ENCODE measurements around the gene CCDC146.
"Not testable (repeated sequence)": the region's sequence is repeated elsewhere in the genome, so short reads cannot be mapped to it uniquely, and the experiment has no call there.

CCDC146 gene

GRCh38 chr7:77200542-77200941 is 78.1 kb downstream of the CCDC146 start:
- Histone ChIP-seq H3K27me3 (peaks cover 0 to 8% (median 0%) of the 10 kb centered on the region in 11 experiments; a peak in 4 of 22 replicates), H3K4me1 (peaks cover 5 to 59% (median 14%) of the 10 kb centered on the region in 10 experiments), H3K9ac (peak overlapping the region in 3 of 11 experiments; percentile 17 to 69 (median 66); a peak in 4 of 22 replicates), H3K4me2 (peak overlapping the region in 6 of 11 experiments; percentile 31 to 97 (median 78); a peak in 12 of 22 replicates), H3K27ac (peak overlapping the region in 6 of 11 experiments; percentile 0 to 63 (median 49); a peak in 9 of 22 replicates), H4K20me1 (no peaks in the 10 kb centered on the region), H3K9me3 (replicated peaks in 1 of 11) (no peaks in the 10 kb centered on the region), H3K36me3 (peaks cover 0 to 4% (median 0%) of the 10 kb centered on the region in 11 experiments; a peak in 1 of 22 replicates), H3K4me3 (peak overlapping the region in 2 of 10 experiments; percentile 50 to 58; a peak in 2 of 20 replicates)
- TF ChIP-seq Cebpa-rat (IDR thresholded peaks at IDR 0.05): no peak

- H3K9ac ChIP-seq: no peak overlapping the region
- peaks cover 0 to 8% (median 0%) of the 10 kb centered on the region in 11 experiments; a peak in 4 of 22 replicates for H3K27me3 ChIP-seq
- H3K4me1 ChIP-seq: peaks cover 5 to 40% (median 14%) of the 10 kb centered on the region in 10 experiments
- no peaks in the 10 kb centered on the region for H3K36me3 ChIP-seq
- H4K20me1 ChIP-seq: no peaks in the 10 kb centered on the region
- H3K27ac ChIP-seq: no peak overlapping the region
- no peak overlapping the region for H3K4me3 ChIP-seq
- no peak overlapping the region for H3K4me2 ChIP-seq
- H3K9me3 ChIP-seq (replicated peaks in 1 of 11): peaks cover 0 to 3% (median 0%) of the 10 kb centered on the region in 11 experiments; a peak in 3 of 22 replicates
- no peak for TF ChIP-seq Cebpa-rat (IDR thresholded peaks at IDR 0.05)
Measured at GRCh38 chr7:77202481-77202976, 80.1 kb downstream of the CCDC146 start.

- H3K27ac ChIP-seq: no peak overlapping the region
- H3K9me3 ChIP-seq (replicated peaks in 1 of 11): peaks cover 21 to 34% (median 31%) of the 10 kb centered on the region in 11 experiments
- H4K20me1 ChIP-seq: no peaks in the 10 kb centered on the region
- no peak for TF ChIP-seq Cebpa-rat (IDR thresholded peaks at IDR 0.05)
- H3K4me3 ChIP-seq: no peak overlapping the region
- no peak overlapping the region for H3K4me2 ChIP-seq
- peaks cover 0 to 23% (median 0%) of the 10 kb centered on the region in 10 experiments; a peak in 5 of 20 replicates for H3K4me1 ChIP-seq
- H3K27me3 ChIP-seq: no peaks in the 10 kb centered on the region
- peaks cover 0 to 22% (median 13%) of the 10 kb centered on the region in 11 experiments; a peak in 18 of 22 replicates for H3K36me3 ChIP-seq
- no peak overlapping the region for H3K9ac ChIP-seq
Measured at GRCh38 chr7:77205706-77206105, 83.3 kb downstream of the CCDC146 start.

- peak overlapping the region in 4 of 11 experiments; percentile 39 to 68 (median 50); a peak in 7 of 22 replicates for H3K27ac ChIP-seq
- H3K4me3 ChIP-seq: peak overlapping the region in 1 of 10 experiments; percentile 27; a peak in 1 of 20 replicates
- peak overlapping the region in 3 of 11 experiments; percentile 13 to 66 (median 57); a peak in 5 of 22 replicates for H3K4me2 ChIP-seq
- TF ChIP-seq Cebpa-rat (IDR thresholded peaks at IDR 0.05): no peak
- H3K27me3 ChIP-seq: no peaks in the 10 kb centered on the region
- no peak overlapping the region for H3K9ac ChIP-seq
- H3K4me1 ChIP-seq: peaks cover 0 to 16% (median 0%) of the 10 kb centered on the region in 10 experiments; a peak in 5 of 20 replicates
- peaks cover 0 to 22% (median 13%) of the 10 kb centered on the region in 11 experiments; a peak in 18 of 22 replicates for H3K36me3 ChIP-seq
- peaks cover 31 to 49% (median 37%) of the 10 kb centered on the region in 11 experiments for H3K9me3 ChIP-seq (replicated peaks in 1 of 11)
- no peaks in the 10 kb centered on the region for H4K20me1 ChIP-seq
Measured at GRCh38 chr7:77208416-77208815, 86.0 kb downstream of the CCDC146 start.

- no peak overlapping the region for H3K27ac ChIP-seq
- peaks cover 34 to 59% (median 41%) of the 10 kb centered on the region in 11 experiments for H3K9me3 ChIP-seq (replicated peaks in 1 of 11)
- H3K27me3 ChIP-seq: no peaks in the 10 kb centered on the region
- H4K20me1 ChIP-seq: no peaks in the 10 kb centered on the region
- H3K9ac ChIP-seq: no peak overlapping the region
- peaks cover 0 to 22% (median 13%) of the 10 kb centered on the region in 11 experiments; a peak in 18 of 22 replicates for H3K36me3 ChIP-seq
- peaks cover 0 to 16% (median 0%) of the 10 kb centered on the region in 10 experiments; a peak in 5 of 20 replicates for H3K4me1 ChIP-seq
- no peak for TF ChIP-seq Cebpa-rat (IDR thresholded peaks at IDR 0.05)
- H3K4me3 ChIP-seq: peak overlapping the region in 4 of 10 experiments; percentile 19 to 38 (median 26); a peak in 6 of 20 replicates
- H3K4me2 ChIP-seq: no peak overlapping the region
Measured at GRCh38 chr7:77209479-77210139, 87.2 kb downstream of the CCDC146 start.

GRCh38 chr7:77216181-77216845 is 93.9 kb downstream of the CCDC146 start:
- Histone ChIP-seq H3K4me2 (peak overlapping the region in 2 of 11 experiments; percentile 35 to 53; a peak in 2 of 22 replicates), H3K36me3 (peaks cover 0 to 12% (median 4%) of the 10 kb centered on the region in 11 experiments; a peak in 6 of 22 replicates), H3K9ac (no peak overlapping the region)

GRCh38 chr7:77217474-77218185 is 95.2 kb downstream of the CCDC146 start:
- H3K4me1 ChIP-seq: peaks cover 0 to 31% (median 2%) of the 10 kb centered on the region in 10 experiments; a peak in 8 of 20 replicates
- no peaks in the 10 kb centered on the region for H4K20me1 ChIP-seq
- peaks cover 0 to 12% (median 4%) of the 10 kb centered on the region in 11 experiments; a peak in 6 of 22 replicates for H3K36me3 ChIP-seq
- H3K4me2 ChIP-seq: no peak overlapping the region
- TF ChIP-seq Cebpa-rat (IDR thresholded peaks at IDR 0.05): no peak
- no peak overlapping the region for H3K9ac ChIP-seq
- peaks cover 24 to 53% (median 33%) of the 10 kb centered on the region in 11 experiments for H3K9me3 ChIP-seq (replicated peaks in 1 of 11)
- H3K4me3 ChIP-seq: no peak overlapping the region
- H3K27ac ChIP-seq: no peak overlapping the region
- H3K27me3 ChIP-seq: no peaks in the 10 kb centered on the region

More at GRCh38 chr7:77216181-77216845, 93.9 kb downstream of the CCDC146 start:
- Histone ChIP-seq H3K27ac (0 out of 22 replicates have a peak overlapping the region, but pooled peaks of 1 of the 11 experiments have one; percentile 38), H3K4me3 (no peak overlapping the region), H3K4me1 (peaks cover 0 to 18% (median 0%) of the 10 kb centered on the region in 10 experiments; a peak in 4 of 20 replicates), H3K27me3 (no peaks in the 10 kb centered on the region), H4K20me1 (no peaks in the 10 kb centered on the region), H3K9me3 (replicated peaks in 1 of 11) (peaks cover 24 to 54% (median 33%) of the 10 kb centered on the region in 11 experiments)
- TF ChIP-seq Cebpa-rat (IDR thresholded peaks at IDR 0.05): no peak

GRCh38 chr7:77219701-77220331 is 97.4 kb downstream of the CCDC146 start:
- Histone ChIP-seq H3K4me1 (peaks cover 0 to 50% (median 6%) of the 10 kb centered on the region in 10 experiments; a peak in 10 of 20 replicates), H3K9me3 (replicated peaks in 1 of 11) (peaks cover 20 to 35% (median 26%) of the 10 kb centered on the region in 11 experiments), H3K36me3 (peaks cover 0 to 12% (median 4%) of the 10 kb centered on the region in 11 experiments; a peak in 6 of 22 replicates)
- H3K9ac ChIP-seq, H3K27ac ChIP-seq, H3K4me2 ChIP-seq, H4K20me1 ChIP-seq, H3K27me3 ChIP-seq, H3K4me3 ChIP-seq: not testable (repeated sequence)

Measured in BLaER1 treated with 17β-estradiol and CSF1 and Interleukin-3, amounts not matched to agents 10 nM and 100 nM (cell line).